Right atrium auricular region (tissue), 2 donors: ENCODE data around the gene PPP1R1B. TPM values are rescaled to one million over a fixed set of nuclear protein-coding genes. Genes with fewer than 3 reads are reported as not detected.

Source experiments
- DNase-seq: peaks from one replicate; pipeline ENCODE4 v3.0.0-alpha.2; 2019; ENCODE audit warnings: low spot score
- H3K27ac ChIP-seq, 2 donors: fragments of 200-600 bp; sonication (generic); 1 replicate in 1 of 2; 2 replicates in 1 of 2; pipeline ENCODE4 v1.5.1; 2016 to 2019
- H3K27me3 ChIP-seq, 2 donors: fragments of 200-600 bp; sonication (generic); one replicate each; pipeline versions ENCODE4 v1.5.1 to v1.6.0; 2017 to 2019
- H3K36me3 ChIP-seq: fragments of 200-600 bp; sonication (generic); one replicate; pipeline ENCODE4 v1.5.1; 2016
- H3K4me1 ChIP-seq, 2 donors: fragments of 200-600 bp; sonication (generic); one replicate each; pipeline versions ENCODE4 v1.5.1 to v1.6.0; 2017 to 2019
- H3K4me3 ChIP-seq, 2 donors: fragments of 200-600 bp; sonication (generic); 1 replicate in 1 of 2; 2 replicates in 1 of 2; pipeline ENCODE4 v1.5.1; 2017 to 2019; ENCODE audit warnings: mild to moderate bottlenecking in 1 of 2, moderate library complexity in 1 of 2
- H3K9me3 ChIP-seq, 2 donors: fragments of 200-600 bp; sonication (generic); one replicate each; pipeline ENCODE4 v1.5.1; 2019
- total RNA-seq, 2 donors: library from RNA; depleted of rRNA; stranded (reverse); fragments of >200 nt; gene quantifications; one replicate each; pipeline ENCODE4 v1.1.0, GENCODE V29; 2016
- TF ChIP-seq, protein P1 (sequence below), 2 donors: fragments of 200-600 bp; sonication (generic); IDR thresholded peaks; one replicate each; pipeline ENCODE4 v1.5.1; 2019; ENCODE audit warnings: antibody characterized with exemption in 2 of 2

Gene PPP1R1B
- total RNA-seq, 2 donors from 2014 or later = 6.7 TPM; not detected in 1

DNA sequence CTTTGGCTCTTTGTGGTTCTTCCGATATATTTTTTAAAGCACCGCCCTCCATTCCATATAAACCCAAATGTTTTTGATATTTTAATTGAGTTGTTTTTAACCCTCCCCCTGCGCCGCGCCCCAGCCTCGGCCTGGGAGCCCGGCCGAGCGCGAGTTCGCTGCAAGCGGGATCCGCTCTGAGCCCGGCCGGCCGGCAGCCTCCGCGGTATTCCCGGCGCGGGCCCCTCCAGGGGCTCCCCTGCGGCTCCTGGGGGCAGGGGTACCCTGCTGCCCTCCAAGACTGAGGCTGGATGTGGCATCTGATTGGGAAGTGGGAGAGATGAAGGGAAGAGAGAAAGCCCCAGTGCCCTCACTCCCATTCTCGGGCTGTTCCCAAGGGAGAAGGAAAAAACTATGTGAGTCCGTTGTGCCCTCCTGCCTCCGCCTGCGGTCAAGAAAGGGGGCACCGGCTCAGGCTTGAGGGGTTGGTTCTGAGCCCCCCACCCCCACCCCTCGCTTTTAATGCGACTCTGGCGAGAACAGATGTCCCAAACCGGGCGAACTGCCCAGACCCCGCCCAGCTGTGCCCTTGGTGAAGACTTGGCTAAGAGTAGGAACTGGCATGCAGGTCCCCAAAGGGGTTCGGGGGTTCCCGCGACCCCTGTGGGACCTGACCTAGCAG is 27.6 kb upstream of the PPP1R1B start:
- TF ChIP-seq, protein P1, sequence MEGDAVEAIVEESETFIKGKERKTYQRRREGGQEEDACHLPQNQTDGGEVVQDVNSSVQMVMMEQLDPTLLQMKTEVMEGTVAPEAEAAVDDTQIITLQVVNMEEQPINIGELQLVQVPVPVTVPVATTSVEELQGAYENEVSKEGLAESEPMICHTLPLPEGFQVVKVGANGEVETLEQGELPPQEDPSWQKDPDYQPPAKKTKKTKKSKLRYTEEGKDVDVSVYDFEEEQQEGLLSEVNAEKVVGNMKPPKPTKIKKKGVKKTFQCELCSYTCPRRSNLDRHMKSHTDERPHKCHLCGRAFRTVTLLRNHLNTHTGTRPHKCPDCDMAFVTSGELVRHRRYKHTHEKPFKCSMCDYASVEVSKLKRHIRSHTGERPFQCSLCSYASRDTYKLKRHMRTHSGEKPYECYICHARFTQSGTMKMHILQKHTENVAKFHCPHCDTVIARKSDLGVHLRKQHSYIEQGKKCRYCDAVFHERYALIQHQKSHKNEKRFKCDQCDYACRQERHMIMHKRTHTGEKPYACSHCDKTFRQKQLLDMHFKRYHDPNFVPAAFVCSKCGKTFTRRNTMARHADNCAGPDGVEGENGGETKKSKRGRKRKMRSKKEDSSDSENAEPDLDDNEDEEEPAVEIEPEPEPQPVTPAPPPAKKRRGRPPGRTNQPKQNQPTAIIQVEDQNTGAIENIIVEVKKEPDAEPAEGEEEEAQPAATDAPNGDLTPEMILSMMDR (IDR thresholded peaks at IDR 0.05) = no peak
- Histone ChIP-seq H3K27me3 (peaks cover 50 to 70% of the 10 kb centered on the region in 2 donors), H3K4me3 (no peak overlapping the region), H3K36me3 (no peaks in the 10 kb centered on the region), H3K27ac (no peak overlapping the region), H3K9me3 (no peaks in the 10 kb centered on the region), H3K4me1 (peaks cover 0 to 29% of the 10 kb centered on the region in 2 donors)
- no peak for DNase-seq

DNA sequence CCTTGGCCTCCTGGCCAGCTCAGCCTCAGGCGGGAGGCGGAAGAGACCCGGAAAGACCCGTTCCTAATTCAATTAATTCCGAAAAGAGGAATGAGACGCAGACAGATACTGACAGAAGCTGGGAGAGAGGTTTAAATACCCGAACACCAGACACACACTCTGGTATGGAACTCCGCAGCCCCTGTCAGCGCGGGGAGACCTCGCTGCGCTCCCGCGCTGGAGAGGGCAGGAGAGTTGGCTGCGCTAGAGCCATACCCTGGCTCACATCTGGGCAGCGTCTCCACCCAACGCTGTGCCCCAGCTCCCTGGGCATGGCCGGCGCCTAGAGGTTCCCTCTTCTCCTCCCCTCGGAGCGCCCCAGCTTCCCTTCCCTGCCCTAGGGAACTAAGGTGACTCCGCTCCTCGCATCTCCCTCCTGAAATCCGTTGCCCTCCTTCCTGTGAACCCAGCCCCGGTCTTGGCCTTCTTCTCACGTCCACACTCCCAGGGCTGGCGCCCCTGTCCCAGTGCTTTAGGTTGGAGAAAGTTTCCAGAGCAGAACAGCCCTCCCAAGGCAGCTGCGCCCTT is 27.0 kb upstream of the PPP1R1B start:
- no peaks in the 10 kb centered on the region for H3K9me3 ChIP-seq
- TF ChIP-seq, protein P1 (IDR thresholded peaks at IDR 0.05) = no peak
- H3K27ac ChIP-seq = no peak overlapping the region
- H3K4me1 ChIP-seq = peaks cover 0 to 33% of the 10 kb centered on the region in 2 donors
- no peak for DNase-seq
- H3K36me3 ChIP-seq = no peaks in the 10 kb centered on the region
- peaks cover 53 to 73% of the 10 kb centered on the region in 2 donors for H3K27me3 ChIP-seq
- no peak overlapping the region for H3K4me3 ChIP-seq

DNA sequence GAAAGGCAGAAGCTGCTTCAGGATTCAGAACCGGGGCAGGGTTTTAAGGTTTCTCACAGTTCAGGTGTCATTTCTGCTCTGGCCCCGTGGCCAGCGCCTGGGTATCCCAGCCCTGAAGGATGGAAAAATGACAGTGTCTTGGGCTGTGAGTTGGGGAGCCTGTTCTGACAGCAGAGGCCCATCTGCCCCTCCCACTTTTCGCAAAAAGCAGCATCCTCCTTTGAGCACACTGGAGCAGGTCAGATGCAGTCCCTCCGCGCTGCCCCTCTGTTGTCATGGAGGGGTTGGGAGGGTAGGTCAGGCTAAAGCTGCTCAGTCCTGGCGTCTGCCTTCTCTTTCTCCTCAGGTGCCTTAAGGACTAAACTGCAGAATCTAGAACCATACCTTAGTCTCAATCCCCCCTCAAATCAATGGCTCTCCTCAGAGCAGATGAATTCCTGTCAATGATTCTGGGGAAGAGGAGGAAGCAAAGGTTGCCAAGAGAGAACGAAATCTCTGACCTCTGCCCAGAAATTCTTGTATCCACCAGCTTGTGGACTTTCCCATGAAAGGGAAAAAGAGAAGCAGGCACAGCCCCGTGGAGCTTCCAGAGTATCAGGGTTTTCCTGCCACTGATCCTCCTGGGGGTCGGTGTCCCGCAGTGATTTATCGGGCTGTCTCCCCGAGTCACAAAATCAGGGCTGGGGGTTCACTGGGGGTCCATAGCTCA is 26.3 kb upstream of the PPP1R1B start:
- no peaks in the 10 kb centered on the region for H3K36me3 ChIP-seq
- no peak overlapping the region for H3K27ac ChIP-seq
- DNase-seq = no peak
- H3K4me1 ChIP-seq = peaks cover 0 to 40% of the 10 kb centered on the region in 2 donors
- peaks cover 53 to 80% of the 10 kb centered on the region in 2 donors for H3K27me3 ChIP-seq
- TF ChIP-seq, protein P1 (IDR thresholded peaks at IDR 0.05) = no peak
- H3K9me3 ChIP-seq = no peaks in the 10 kb centered on the region
- H3K4me3 ChIP-seq = no peak overlapping the region

GRCh38 chr17:39600997-39601597 is 25.7 kb upstream of the PPP1R1B start:
- H3K4me1 ChIP-seq = peaks cover 0 to 47% of the 10 kb centered on the region in 2 donors
- no peaks in the 10 kb centered on the region for H3K9me3 ChIP-seq
- DNase-seq = no peak
- H3K27me3 ChIP-seq = peaks cover 57 to 81% of the 10 kb centered on the region in 2 donors
- H3K4me3 ChIP-seq = no peak overlapping the region
- TF ChIP-seq, protein P1 (IDR thresholded peaks at IDR 0.05) = no peak
- no peaks in the 10 kb centered on the region for H3K36me3 ChIP-seq
- no peak overlapping the region for H3K27ac ChIP-seq

- no peak for DNase-seq
- Histone ChIP-seq H3K4me1 (peaks cover 0 to 54% of the 10 kb centered on the region in 2 donors), H3K36me3 (no peaks in the 10 kb centered on the region), H3K27ac (no peak overlapping the region), H3K9me3 (no peaks in the 10 kb centered on the region), H3K27me3 (peaks cover 63 to 81% of the 10 kb centered on the region in 2 donors), H3K4me3 (no peak overlapping the region)
- TF ChIP-seq, protein P1 (IDR thresholded peaks at IDR 0.05) = no peak
These were observed 24.8 kb upstream of the PPP1R1B start for GRCh38 chr17:39601758-39602532.
